Smooth muscle cell of the brain vasculature (primary cell): ENCODE measurements around the gene GRIP1.

ENCODE experiments used
- DNase-seq: peaks from one replicate; pipeline ENCODE4 v3.0.0-alpha.2; 2012; ENCODE audit warnings: low read depth, low spot score

Gene GRIP1

GRCh38 chr12:66693901-66694513, 15.1 kb upstream of the GRIP1 start:
- DNase-seq = peak; percentile 57

DNA sequence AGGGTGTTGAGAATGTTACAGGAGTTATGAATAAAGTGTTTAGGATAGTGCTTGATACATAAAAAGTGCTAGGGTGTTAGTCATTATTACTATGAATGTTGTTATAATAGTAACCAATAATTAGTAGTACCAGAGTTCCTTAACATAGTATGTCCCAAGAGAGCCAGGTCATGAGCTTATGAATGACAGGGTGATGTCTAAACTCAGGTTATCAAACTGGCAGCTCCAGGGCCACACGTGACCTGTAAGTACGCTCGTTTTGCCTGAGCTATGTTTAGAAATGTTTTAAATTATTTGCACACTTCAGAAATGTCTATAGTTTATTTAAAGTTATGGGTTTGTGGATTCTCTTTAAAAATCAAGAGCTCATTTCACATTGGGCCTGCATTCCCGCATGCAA, 14.1 kb upstream of the GRIP1 start:
- DNase-seq = no peak

DNA sequence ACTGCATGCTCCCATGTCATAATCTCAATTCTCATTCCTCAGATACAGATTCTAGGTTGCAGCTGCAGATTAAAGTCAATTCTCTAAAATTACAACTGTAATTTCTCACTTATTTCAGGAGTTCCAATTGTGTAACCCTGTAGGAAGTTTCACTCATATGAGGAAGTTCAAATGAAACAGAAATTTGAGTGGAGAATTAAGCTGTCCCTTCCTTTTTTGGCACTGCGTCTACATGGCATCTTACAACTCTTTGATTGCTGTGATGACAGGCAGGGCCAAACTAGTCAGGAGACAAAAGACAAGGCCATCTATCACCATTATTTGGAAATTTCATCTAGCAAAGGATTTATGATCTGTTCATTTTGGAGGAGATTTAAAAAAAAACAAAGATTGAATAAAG, 13.3 kb upstream of the GRIP1 start:
- no peak for DNase-seq

GRCh38 chr12:66688846-66689439, 10.1 kb upstream of the GRIP1 start:
- no peak for DNase-seq

DNA sequence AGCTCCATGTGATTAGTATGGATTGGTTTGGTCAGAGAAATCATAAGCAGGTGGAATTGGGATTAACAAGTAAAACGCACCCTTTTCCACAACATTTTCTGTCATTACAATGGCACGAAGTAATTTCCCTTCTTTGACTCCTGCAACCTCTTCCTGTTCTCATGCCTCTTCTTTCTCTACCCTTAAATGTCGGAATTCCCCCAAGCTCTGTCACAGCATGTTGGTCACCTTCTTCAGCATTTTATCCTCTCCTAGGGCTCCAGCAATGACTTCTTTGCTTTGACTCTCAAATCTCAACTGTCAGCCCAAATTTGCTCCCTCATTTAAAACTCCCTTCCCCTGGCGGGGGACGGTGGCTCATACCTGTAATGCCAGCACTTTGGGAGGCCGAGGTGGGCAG, 5.3 kb upstream of the GRIP1 start:
- no peak for DNase-seq

- no peak for DNase-seq
Measured at GRCh38 chr12:66683822-66684221, 4.9 kb upstream of the GRIP1 start.

DNA sequence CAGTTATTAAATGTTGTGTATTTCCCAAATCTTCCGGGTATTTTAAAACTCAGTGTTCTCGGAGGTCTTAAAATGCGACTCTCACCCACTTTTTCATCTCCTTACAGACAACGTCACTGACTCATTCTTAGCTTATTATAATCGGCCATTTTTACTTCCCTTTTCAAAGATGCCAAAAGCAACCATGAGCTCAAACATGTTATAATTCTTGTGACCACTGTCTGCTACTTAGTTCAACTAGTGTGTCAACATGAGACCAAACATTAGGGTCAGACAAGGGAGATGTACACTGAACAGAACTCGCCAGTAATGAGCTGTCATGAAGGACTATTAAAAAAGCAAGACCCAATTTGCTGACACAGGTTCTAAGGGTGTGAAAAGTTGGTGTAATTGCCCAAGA, 4.2 kb upstream of the GRIP1 start:
- no peak for DNase-seq

DNA sequence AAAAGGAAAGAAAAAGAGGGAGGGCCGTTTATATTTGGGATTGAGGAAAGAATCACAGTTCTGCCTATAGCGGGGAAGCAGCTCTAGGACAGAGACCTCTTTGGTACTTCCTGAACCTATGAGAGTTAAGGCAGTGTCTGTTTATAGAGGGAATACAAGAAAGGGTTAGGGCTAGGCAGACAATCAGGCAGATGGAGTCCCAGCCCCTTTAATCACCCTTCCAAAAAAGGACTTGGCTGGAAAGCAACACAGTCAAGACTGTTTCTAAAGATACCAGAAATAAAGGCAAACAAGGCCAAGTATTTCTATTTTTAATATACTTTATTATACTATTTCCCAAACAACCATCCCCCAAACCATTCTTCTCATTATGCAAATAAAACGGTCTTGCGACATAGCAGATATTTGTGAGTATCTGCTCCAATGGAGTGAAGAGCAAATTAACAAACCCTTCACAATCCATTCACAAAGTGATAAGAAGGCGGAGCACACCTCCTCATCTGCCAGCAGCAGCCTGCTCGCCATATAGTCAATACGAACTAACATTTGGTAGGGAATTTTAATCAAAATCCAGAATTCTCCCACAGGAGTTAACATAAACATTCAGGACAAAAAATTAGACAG, 697 bp upstream of the GRIP1 start:
- no peak for DNase-seq

DNA sequence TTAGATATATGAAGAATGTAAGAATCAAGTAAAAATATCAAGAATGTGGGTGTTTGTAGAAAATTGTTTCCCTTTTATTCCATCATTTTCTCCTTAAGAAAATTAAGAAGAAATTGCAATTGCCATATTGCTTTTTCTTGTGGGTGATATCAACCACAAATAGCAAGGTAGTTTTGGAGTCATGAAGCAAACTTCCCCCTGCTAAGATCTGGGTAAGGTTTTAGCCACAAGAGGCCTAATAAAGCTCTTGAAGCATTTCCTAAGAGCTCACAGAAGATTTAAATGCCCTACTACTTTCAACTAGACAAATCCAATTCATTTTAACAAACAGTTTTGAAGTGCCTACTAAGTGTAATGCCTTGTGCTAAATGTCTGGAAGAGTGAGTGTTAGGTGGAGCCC, 2.6 kb downstream of the GRIP1 start:
- DNase-seq = no peak

DNA sequence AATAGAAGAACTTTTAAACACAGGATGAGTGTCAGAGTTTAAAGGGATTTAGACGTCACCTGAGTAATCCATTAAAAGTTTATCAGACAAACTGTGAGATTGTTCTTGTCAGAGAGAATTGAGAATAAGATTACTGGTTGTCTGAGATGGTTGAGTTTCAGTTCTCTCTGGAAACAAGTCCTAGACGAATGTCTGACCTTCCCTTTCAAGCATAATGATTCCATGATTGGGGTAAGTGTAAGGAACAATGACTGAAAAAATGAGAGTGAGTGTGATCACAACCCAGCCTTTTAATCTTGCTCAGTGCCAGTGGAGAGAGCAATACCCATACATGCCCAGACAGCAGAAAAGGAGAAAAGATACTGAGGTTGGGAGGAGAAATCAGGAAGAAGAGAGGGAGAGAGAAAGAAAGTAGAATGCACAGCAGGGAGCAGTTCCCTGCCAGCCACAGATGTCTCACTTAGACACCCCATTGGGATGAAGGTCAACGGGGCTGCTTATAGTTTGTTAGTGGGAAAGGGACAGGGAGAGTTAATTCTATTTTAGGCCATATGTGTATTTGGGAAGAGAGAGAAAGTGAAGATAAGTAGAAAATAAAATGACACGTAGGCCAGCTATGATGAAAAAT, 4.3 kb downstream of the GRIP1 start:
- peak; percentile 18 for DNase-seq

GRCh38 chr12:66669541-66669940, 9.3 kb downstream of the GRIP1 start:
- DNase-seq = no peak

DNA sequence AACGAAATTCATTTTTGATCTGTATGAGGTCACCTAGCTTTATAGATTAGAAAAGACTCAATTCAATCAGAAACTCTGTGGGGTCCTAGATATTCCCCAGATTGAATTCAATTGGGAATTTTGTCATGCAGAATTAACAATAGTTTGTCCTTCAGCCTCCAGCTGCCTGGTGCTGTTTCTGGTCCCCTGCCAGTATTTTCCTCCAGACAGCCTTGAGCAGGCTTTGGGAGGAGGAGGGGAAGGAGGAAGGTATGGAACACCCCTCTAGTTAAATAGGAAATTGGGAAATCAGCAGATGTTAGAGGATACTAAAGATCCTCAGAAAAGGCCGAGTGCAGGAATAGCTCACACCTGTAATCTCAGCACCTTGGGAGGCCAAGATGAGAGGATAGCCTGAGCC, 10.6 kb downstream of the GRIP1 start:
- DNase-seq = no peak

DNA sequence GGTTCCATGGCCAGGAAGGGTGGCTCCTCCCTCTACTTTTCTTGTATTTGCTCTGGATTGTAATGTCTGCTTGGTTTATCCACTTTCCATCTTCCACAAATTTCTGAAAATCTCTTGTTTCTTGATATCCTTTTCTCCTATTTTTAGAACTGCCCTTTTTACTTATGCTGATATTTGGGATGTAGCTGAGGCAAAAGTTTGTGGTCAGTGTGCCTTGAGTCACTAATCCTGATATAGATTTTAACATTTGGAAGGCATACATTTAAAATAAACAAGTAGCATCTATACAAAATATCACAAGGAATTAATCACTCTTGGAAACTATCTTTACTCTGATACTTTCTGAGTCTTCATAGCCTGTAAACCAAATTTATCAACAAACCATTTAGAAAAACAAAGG, 11.0 kb downstream of the GRIP1 start:
- no peak for DNase-seq

DNA sequence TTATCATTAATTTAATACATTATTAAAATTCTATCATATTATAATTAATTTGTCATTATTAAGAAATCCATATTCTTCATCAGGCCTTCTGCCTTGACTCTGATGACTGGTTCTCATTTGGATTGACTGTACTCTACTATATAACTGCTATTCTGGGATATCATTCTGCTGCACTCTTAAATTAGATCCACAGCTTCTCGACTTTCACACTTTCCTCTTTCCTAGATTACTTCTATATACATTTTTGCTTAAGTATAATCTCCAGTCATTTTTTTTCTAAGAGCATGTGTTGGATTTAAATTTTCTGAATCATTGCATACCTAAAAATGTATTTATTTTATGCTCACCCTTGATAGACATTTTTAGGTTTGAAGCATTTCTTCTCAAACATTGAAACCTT, 12.4 kb downstream of the GRIP1 start:
- DNase-seq = no peak

DNA sequence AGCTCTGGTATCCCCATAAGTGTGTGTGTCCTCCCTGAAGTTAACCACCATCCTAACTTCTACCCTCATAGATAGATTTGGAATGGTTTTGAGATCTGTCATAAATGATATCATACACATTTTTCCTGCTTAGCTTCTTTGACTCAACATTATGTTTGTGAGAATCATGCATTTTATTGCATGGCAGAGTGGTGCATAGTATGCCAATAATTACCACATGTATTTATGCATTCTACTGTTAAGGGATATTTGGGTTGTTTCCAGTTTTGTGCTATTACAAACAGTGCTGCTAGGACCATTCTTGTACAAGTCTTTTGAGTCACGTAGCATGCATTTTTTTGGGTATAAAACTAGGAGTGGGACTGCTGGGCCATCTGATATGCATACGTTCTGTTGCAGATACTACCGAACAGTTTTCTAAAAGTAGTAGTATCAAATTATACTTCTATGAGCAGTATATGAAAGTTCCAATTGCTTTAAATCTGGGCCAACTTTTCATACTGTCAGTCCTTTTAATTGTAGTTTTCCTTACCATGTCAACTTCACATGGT, 13.4 kb downstream of the GRIP1 start:
- no peak for DNase-seq

- DNase-seq = no peak
Measured at GRCh38 chr12:66664076-66664475, 14.8 kb downstream of the GRIP1 start.

- no peak for DNase-seq
Measured at GRCh38 chr12:66663611-66664010, 15.3 kb downstream of the GRIP1 start.

GRCh38 chr12:66662729-66663128, 16.1 kb downstream of the GRIP1 start:
- DNase-seq = no peak

DNA sequence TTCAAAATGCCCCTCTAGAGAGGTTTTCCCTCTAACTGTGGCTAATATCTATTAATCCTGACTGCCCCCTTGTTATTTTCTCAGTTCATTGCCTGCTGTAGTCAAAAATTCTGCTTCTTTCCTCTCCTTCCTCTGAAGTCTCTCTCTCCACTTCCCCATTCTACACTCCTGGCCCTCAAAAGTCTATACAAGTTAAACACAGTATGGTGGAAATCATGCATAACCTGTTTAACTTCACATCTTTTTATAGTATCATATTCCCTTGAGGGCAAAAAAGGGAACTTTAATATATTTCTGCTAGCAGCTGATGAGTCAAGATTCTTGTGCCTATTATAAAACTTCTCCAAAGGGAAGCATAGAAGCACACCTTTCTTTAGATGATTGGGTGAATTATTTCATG, 16.7 kb downstream of the GRIP1 start:
- DNase-seq = no peak

DNA sequence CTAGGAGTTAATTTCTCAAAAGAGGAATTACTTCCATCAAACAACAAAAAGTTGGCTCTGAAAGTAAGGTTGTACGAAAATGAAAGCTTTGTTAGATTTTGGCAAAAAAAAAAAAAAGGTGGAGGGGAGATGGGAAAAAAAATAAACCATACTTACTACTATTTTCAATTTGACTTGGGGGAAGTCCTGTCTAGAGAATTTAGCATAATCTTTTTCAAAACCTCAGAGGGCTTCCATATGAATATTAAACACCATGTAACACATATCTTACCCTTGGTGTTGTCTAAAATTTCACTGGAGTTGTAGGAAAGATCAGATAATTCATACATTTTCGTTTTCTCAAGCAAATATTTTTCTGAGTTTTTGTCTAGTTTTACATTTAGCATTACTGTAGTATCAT, 17.5 kb downstream of the GRIP1 start:
- DNase-seq = no peak

DNA sequence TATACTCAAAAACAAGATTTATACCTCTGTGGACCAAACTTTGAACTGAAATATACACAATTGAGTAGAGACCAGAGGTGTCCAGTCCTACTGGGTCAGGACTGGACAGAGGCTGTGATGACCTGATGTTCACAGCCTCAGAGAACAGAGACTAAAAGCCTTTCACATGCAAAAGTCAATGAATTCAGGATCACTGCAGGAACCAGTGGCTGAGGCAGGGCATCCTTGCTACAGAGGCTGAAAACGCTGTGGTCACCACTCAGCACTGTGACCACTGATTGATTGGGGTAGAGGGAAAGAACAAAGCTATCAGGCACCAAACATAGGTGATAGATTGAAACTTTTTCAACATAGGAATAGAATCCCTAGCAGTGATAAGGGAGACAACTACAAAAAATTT, 25.1 kb downstream of the GRIP1 start:
- DNase-seq = no peak

DNA sequence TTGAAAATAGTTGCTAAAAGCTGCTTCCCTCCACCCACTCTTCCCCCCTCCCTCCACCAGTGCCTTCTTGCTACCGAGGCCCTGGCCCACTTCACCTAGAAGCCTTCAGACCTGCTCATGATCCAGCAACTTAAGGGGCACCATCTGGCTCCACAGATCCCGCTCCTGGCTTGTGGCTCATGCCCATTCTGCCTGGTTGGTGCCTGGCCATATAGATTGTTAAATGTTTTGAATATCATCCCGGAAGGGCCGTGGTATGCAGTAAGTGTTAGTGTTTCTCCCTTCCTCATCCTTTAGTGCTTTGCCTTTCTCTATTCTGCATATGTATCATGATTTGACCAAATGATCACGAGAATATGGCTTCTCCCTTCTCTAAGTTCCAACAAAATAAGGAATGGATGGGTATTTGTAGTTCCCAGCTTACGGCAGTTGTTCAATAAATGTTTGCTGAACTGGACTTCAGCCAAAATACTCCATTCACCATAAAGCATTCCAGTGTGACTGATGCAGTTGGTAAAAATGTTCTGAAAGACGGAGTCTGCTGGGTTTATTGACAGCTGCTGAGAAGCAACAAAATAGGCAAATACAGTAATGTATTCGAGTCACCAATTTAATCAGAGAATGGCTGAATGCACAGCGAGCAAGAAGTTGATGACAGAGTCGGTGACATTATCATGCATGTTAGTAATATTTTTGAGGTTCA, 30.7 kb downstream of the GRIP1 start:
- DNase-seq = no peak
